Activated gamma-delta T cell treated with anti-CD3 and anti-CD28 coated beads, Interleukin-2, amount 50 U/mL, for 16 hours (primary cell): Measurements from ENCODE around the gene CPNE8.

Experiments
- DNase-seq: peaks from one replicate; pipeline ENCODE4 v3.0.0-alpha.2; 2020; ENCODE audit warnings: low read depth

Gene CPNE8

DNA sequence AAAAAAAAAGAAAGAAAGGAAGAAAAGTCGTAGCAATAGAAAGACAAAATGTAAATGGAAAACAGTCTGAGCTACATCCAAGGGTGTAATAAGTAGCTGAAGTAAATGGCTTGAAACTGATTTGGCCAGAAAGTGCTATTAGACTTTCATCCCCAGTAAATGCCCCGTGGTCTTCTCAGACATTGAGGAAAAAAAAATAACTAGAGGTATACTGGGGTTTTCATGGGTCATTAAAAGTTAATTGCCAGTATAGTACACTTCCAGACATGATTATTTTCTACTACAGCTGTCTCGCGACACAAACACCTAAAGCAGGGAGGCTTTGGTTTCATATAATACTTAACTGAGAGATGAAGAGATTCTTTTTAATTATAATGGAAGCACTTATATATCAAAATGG, 271.9 kb downstream of the CPNE8 start:
- DNase-seq, result no peak

DNA sequence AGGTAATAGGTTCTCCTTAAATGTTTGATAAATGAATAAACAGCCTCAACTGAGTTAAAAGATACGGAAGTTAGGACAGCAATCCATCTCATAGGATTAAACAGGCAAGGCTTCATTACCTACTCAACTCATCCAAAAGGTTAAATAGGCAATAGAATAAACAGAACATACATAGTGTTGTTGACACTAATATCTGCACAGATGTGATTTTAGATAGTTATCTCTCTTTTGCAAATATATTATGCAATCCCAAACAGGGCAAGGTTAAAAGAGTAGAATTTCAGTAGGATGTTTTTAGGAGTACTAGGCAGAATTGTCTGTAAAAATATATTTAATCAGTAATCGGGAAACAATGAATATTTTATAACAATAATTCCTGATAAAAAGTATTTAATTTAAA, 276.3 kb downstream of the CPNE8 start:
- no peak for DNase-seq

DNA sequence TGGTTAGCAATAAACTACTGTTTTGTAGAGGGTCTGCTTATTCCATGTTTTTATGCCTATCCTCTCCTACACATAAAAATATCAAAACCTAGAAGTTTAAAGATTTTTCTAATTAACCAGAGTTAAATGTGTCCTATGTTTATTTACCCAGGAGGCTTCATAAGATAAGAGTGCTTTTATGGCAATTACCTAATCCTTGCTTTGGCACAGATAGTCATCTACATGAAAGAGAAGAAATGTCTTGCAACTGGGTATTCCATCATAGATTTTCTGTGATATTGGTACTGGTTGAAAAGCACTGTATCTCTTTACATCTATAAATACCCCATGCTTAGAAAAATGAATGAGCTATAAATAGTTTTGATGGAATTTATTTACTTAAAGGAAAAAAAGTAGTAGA, 277.1 kb downstream of the CPNE8 start:
- no peak for DNase-seq

DNA sequence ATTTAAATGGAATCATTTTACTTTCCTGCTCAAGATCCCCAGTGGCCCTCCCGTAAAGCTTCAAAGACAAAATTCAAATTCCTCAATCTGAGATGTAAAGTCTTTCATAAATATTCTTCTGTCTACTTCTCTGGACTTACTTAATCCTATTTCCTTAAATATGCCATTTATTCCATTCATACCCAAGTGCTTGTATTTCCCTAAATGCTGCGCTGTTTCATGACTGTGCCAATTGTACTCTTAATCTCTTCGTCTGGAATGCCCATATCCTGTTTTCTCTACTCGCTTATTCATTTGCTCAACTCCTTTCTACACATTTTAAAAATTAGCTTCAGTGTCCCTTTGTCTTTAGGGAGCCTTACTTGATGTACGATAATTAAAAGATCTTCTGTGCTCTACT, 280.1 kb downstream of the CPNE8 start:
- no peak for DNase-seq

DNA sequence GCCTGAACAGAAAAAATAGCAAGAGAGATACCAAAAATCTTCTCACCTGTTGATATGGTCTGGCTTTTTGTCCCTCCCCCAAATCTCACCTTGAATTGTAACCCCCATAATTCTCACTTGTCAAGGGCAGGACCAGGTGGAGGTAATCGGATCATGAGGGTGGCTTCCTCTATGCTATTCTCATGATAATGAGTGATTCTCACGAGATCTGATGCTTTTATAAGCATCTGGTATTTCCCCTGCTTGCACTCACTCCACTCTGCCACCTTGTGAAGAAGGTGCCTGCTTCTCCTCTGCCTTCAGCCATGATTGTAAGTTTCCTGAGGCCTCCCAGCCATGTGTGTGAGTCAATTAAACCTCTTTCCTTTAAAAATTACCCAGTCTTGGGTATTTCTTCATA, 291.2 kb downstream of the CPNE8 start:
- DNase-seq, result no peak

DNA sequence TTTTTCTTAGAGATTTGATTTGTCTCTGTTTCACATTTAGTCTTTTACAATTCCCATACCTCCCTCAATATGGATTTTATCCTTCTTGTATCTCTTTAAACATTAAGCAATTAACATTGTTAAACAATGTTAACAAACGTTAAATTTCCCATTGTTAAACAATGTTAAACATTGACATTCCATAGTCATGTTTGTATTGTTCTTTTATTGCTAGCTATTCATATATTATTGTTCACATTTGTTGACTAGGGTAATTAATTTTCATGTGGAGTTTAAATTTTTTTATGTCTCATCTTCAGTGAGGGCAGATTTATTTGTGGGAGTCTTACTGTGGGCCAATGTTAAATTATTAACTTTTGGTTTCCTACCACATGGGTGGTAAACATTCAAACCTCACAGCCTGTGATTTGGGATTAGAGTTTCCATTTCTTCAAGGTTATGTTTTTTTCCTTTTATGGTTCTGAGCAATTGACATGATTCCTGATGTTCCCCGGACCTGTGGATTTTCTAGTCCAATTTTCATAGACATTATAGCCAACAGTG, 294.5 kb downstream of the CPNE8 start:
- DNase-seq, result no peak

DNA sequence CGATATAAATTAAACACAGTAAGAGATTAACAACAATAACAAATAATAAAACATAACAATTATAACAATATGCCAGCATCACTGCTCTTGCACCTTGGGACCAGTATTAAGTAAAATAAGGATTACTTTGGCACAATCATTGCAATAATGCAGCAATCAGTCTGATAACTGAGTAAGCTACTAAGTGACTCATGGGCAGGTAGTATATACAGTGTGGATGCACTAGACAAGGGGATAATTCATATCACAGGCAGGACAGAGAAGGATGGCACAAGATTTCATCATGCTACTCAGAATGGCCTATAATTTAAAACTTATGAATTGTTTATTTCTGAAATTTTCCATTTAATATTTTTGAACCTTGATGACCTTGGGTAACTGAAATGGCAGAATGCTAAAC, 298.1 kb downstream of the CPNE8 start:
- no peak for DNase-seq
